Endothelial cell (in vitro differentiated cells): ENCODE data around the gene OR2AE1. TPM values are rescaled to one million over a fixed set of nuclear protein-coding genes. Genes with fewer than 3 reads are reported as not detected.

Source experiments
- DNase-seq: peaks from one replicate; pipeline ENCODE4 v3.0.0; 2021; ENCODE audit warnings: low spot score
- H3K27ac Mint-ChIP-seq: one replicate; pipeline ENCODE4 v1.8.0; 2021; ENCODE audit warnings: mixed read lengths, inconsistent platforms; ENCODE audit not compliant: unreplicated experiment
- H3K27me3 Mint-ChIP-seq: one replicate; pipeline ENCODE4 v1.8.0; 2021; ENCODE audit warnings: mild to moderate bottlenecking, moderate library complexity, mixed read lengths, inconsistent platforms; ENCODE audit not compliant: unreplicated experiment
- H3K36me3 Mint-ChIP-seq: one replicate; pipeline ENCODE4 v1.8.0; 2021; ENCODE audit warnings: mild to moderate bottlenecking, low read depth, mixed read lengths, inconsistent platforms; ENCODE audit not compliant: unreplicated experiment
- H3K4me1 Mint-ChIP-seq: one replicate; pipeline ENCODE4 v1.8.0; 2021; ENCODE audit warnings: mild to moderate bottlenecking, mixed read lengths, inconsistent platforms; ENCODE audit not compliant: unreplicated experiment
- H3K4me3 Mint-ChIP-seq: one replicate; pipeline ENCODE4 v1.8.0; 2021; ENCODE audit warnings: mild to moderate bottlenecking, mixed read lengths, inconsistent platforms; ENCODE audit not compliant: unreplicated experiment
- H3K9me3 Mint-ChIP-seq: one replicate; pipeline ENCODE4 v1.8.0; 2021; ENCODE audit warnings: mixed read lengths, inconsistent platforms; ENCODE audit not compliant: unreplicated experiment
- total RNA-seq: library from RNA; stranded (reverse); fragmentation: NEBNext Ultra II Directional; extraction: Animal tissue kit (Norgen Biotek cat#: 25700); gene quantifications from one replicate; pipeline ENCODE4 v1.2.1, GENCODE V29; 2021; ENCODE audit not compliant: unreplicated experiment
- TF ChIP-seq, protein P1 (sequence below): fragments of 200-600 bp; sonication (generic); IDR thresholded peaks from one replicate; pipeline ENCODE4 v1.5.0; 2021; ENCODE audit warnings: antibody characterized with exemption; ENCODE audit not compliant: unreplicated experiment

The OR2AE1 gene
- total RNA-seq, 1 donor from 2014 or later = not detected

DNA sequence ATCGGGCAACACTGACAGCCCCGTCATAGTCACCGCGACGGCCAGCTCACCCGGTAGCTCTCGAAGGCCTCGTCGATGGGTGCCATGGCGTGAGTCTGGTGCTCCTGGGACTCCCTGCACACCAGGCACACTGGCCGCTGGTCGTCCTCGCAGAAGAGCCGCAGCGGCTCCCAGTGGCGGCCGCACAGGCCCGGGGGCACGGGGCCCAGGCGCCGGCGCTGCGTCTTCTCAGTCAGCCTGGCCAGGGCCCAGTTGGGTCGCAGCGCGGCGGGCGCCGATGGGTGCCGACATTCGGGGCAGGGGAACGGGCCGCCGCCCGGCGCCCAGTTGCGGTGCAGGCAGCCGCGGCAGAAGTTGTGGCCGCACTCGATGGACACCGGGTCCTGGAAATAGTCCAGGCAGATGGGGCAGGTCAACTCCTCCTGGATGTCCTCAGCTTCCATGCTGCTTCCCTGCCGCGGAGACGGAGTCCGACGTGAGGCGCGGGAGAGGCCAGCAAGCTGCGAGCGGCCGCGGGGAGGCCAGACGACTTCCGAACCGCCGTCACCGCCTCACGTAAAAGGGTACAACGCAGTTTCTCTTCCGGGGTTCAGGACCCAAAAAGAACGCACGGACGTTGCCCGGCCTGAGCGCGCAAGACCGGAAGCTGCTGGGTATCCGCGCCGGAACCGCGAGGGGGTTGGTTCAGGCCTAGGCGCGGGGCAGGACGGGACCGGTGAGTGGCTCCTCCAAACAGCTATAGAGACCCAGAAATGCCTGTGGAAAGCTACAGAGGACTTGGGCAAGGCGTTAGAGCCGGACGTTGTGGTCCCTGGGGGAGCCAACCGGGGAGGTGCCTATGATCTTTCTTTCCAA lies 42.4 kb upstream of the OR2AE1 start, which contains the start of gene TRIM4:
TSS of gene TRIM4 (minus strand) at position 572 of the 855 bp plus-strand sequence. CDS start at position 443, 129 bp downstream.
- Mint-ChIP-seq H3K27ac (peak within 1 kb of the TSS; percentile 54), H3K9me3 (peaks cover 4% of the 10 kb centered on the region), H3K27me3 (peaks cover 6% of the 10 kb centered on the region), H3K4me3 (peak within 1 kb of the TSS; percentile 88), H3K4me1 (peaks cover 6% of the 10 kb centered on the region), H3K36me3 (peaks cover 20% of the 10 kb centered on the region)
- TF ChIP-seq, protein P1, sequence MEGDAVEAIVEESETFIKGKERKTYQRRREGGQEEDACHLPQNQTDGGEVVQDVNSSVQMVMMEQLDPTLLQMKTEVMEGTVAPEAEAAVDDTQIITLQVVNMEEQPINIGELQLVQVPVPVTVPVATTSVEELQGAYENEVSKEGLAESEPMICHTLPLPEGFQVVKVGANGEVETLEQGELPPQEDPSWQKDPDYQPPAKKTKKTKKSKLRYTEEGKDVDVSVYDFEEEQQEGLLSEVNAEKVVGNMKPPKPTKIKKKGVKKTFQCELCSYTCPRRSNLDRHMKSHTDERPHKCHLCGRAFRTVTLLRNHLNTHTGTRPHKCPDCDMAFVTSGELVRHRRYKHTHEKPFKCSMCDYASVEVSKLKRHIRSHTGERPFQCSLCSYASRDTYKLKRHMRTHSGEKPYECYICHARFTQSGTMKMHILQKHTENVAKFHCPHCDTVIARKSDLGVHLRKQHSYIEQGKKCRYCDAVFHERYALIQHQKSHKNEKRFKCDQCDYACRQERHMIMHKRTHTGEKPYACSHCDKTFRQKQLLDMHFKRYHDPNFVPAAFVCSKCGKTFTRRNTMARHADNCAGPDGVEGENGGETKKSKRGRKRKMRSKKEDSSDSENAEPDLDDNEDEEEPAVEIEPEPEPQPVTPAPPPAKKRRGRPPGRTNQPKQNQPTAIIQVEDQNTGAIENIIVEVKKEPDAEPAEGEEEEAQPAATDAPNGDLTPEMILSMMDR = no peak
- peak; percentile 13 for DNase-seq

DNA sequence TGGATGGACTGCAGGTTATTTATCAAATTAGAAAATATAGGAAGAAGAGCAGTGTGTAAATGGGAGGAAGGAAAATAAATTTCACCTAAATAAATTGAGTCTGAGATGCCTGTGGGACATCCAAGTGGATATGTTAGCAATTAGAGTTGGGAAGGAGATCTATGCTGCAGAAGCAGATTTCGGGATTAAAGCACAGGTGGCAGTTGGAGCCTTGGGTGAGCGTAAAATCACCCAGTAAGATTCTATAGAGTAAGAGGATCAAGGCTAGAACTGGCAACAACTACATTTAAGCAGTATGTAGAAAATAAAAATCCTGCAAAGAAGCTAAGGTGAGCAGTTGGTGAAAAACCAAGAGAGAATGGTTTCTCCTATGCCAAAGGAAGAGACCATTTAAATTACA lies 34.1 kb upstream of the OR2AE1 start:
- no peaks in the 10 kb centered on the region for H3K9me3 Mint-ChIP-seq
- TF ChIP-seq, protein P1 = no peak
- H3K4me3 Mint-ChIP-seq = no peak overlapping the region
- peaks cover 3% of the 10 kb centered on the region for H3K27me3 Mint-ChIP-seq
- no peak for DNase-seq
- H3K36me3 Mint-ChIP-seq = no peaks in the 10 kb centered on the region
- H3K27ac Mint-ChIP-seq = no peak overlapping the region
- H3K4me1 Mint-ChIP-seq = no peaks in the 10 kb centered on the region

DNA sequence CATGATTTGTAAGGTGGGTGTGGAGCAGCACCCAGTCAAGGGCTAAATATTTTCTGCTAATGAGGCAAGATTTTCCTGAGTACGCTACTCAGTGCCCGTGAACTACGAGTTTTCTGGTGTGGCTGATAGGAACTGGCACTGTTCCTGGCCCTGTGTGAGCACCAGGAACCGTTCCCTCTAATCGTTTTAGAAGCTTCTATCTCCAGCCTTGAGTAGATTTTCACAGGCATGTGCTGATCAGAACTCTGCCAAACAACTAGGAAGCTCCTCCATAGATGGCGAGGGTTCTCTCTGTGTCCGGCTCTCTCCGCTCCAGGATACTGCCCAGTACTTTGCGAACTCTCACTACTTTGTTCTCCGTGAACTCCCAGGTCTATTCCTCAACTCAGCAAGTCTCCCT lies 24.7 kb upstream of the OR2AE1 start:
- no peak for DNase-seq
- no peaks in the 10 kb centered on the region for H3K27me3 Mint-ChIP-seq
- H3K36me3 Mint-ChIP-seq = no peaks in the 10 kb centered on the region
- H3K4me1 Mint-ChIP-seq = no peaks in the 10 kb centered on the region
- TF ChIP-seq, protein P1 = no peak
- no peaks in the 10 kb centered on the region for H3K9me3 Mint-ChIP-seq
- H3K27ac Mint-ChIP-seq = no peak overlapping the region
- H3K4me3 Mint-ChIP-seq = no peak overlapping the region

DNA sequence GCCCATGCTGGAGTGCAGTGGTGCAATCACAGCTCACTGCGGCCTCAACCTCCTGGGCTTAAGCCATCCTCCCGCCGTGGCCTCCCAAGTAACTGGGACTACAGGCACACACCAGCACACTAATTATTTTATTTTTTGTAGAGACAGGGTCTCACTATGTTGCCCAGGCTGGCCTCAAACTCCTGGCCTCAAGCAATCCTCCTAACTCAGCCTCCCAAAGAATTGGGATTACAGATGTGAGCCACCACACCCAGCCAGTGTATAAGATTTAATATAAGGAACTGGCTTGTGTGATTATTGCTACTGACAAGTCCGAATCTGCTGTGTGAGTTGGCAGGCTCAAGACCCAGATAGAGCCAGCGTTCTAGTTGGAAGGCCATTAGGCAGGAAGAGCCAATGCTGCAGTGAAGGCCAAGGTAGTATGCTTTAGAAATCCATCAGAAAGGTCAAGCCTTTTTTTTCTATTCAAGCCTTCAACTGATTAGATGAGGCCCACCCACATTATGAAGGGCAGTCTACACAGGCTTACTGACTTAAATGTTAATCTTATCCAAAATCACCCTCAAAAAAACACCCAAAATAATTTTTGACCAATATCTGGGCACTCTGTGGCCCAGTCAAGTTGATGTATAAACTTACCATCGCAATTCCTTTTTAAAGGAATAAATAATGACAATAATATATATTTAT lies 23.1 kb upstream of the OR2AE1 start:
- H3K9me3 Mint-ChIP-seq = no peaks in the 10 kb centered on the region
- H3K27ac Mint-ChIP-seq = no peak overlapping the region
- TF ChIP-seq, protein P1 = no peak

DNA sequence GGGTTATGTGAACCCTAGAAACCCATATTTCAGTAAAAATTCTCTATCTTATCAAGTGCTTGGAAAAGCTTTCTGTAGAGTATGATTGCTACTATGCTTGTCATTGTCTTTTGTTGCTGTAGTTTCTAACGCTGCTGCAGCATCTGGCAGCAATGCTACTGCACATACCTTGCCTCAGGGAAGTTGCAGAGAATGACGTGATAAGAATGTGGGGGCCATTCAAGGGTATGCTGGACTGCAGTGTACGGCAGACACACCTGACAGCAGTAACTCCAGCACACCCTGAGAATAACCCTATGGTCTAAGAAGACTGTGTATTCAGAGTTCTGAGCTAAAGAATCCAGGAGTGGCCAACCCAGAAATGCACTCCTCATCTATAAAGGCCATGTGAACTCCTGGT lies 22.0 kb upstream of the OR2AE1 start:
- H3K27ac Mint-ChIP-seq = no peak overlapping the region
- H3K4me3 Mint-ChIP-seq = no peak overlapping the region

More for the DNA sequence above, 23.1 kb upstream of the OR2AE1 start:
- Mint-ChIP-seq H3K36me3 (no peaks in the 10 kb centered on the region), H3K27me3 (no peaks in the 10 kb centered on the region), H3K4me3 (no peak overlapping the region), H3K4me1 (no peaks in the 10 kb centered on the region)
- no peak for DNase-seq

More for the DNA sequence above, 22.0 kb upstream of the OR2AE1 start:
- no peaks in the 10 kb centered on the region for H3K4me1 Mint-ChIP-seq
- H3K9me3 Mint-ChIP-seq = no peaks in the 10 kb centered on the region
- DNase-seq = no peak
- no peaks in the 10 kb centered on the region for H3K36me3 Mint-ChIP-seq
- TF ChIP-seq, protein P1 = no peak
- H3K27me3 Mint-ChIP-seq = no peaks in the 10 kb centered on the region
